HEK293 (cell line): ENCODE measurements around the gene CTXND2.

ENCODE experiments used
- CTCF ChIA-PET: fragments of 350-600 bp; formaldehyde crosslinking; extraction: SDS; loops from one replicate; lab custom pipeline; 2021; ENCODE audit warnings: antibody characterized with exemption; lab: Yijun Ruan, JAX
- POLR2A ChIA-PET: fragments of 300-600 bp; formaldehyde crosslinking; extraction: SDS; loops from one replicate; lab custom pipeline; 2020; ENCODE audit warnings: antibody characterized with exemption, inconsistent platforms; lab: Yijun Ruan, JAX
- H3K27ac ChIP-seq: fragments of 200-500 bp; sonication (Bioruptor generic); 2 replicates; pipeline ENCODE4 v1.5.1; 2014; ENCODE audit warnings: low read depth, low read length, control low read depth, inconsistent platforms; ENCODE audit errors: extremely low read depth
- H3K36me3 ChIP-seq, 2 experiments: fragments of 200-500 bp in 1 of 2; sonication (Bioruptor generic) in 1 of 2; 1 replicate in 1 of 2; 2 replicates in 1 of 2; pipeline ENCODE4 v1.5.1; 2014 to 2017; ENCODE audit warnings: inconsistent platforms in 2 of 2, low read length in 2 of 2; ENCODE audit not compliant: control insufficient read depth in 2 of 2, insufficient read depth in 1 of 2
- H3K4me1 ChIP-seq: fragments of 200-500 bp; sonication (Bioruptor generic); 2 replicates; pipeline ENCODE4 v1.5.1; 2014; ENCODE audit warnings: mild to moderate bottlenecking, low read length, inconsistent platforms; ENCODE audit not compliant: control insufficient read depth, insufficient read depth
- H3K4me3 ChIP-seq: 2 replicates; pipeline ENCODE4 v1.5.1; 2011; ENCODE audit warnings: low read depth, mild to moderate bottlenecking, control low read depth, low read length, moderate library complexity
- H3K9me3 ChIP-seq: fragments of 200-500 bp; sonication (Bioruptor generic); 2 replicates; pipeline ENCODE4 v1.5.1; 2014; ENCODE audit warnings: low read depth, low read length, inconsistent platforms; ENCODE audit not compliant: control insufficient read depth, insufficient read depth
- HOXC10 ChIP-seq: sonication (generic); formaldehyde crosslinking; IDR thresholded peaks from 2 replicates; pipeline ENCODE4 v1.8.1; 2023; ENCODE audit warnings: mild to moderate bottlenecking, missing genetic modification reagents
- IKZF3 ChIP-seq: fragments of 450-650 bp; IDR thresholded peaks from 2 replicates; pipeline ENCODE4 v1.5.0; 2018; ENCODE audit warnings: missing biosample characterization, mild to moderate bottlenecking, missing genetic modification characterization, moderate library complexity
- KLF1 ChIP-seq: fragments of 450-650 bp; formaldehyde crosslinking; IDR thresholded peaks from 2 replicates; pipeline ENCODE4 v1.5.1; 2016; ENCODE audit warnings: missing biosample characterization, missing genetic modification characterization
- KLF8 ChIP-seq: fragments of 450-650 bp; formaldehyde crosslinking; IDR thresholded peaks from 2 replicates; pipeline ENCODE4 v1.5.1; 2016; ENCODE audit warnings: missing biosample characterization, missing genetic modification characterization
- OSR2 ChIP-seq: fragments of 450-650 bp; formaldehyde crosslinking; IDR thresholded peaks from 2 replicates; pipeline ENCODE4 v1.5.1; 2016; ENCODE audit warnings: missing biosample characterization, missing genetic modification characterization
- SCRT2 ChIP-seq: fragments of 450-650 bp; formaldehyde crosslinking; IDR thresholded peaks from 2 replicates; pipeline ENCODE4 v1.5.1; 2016; ENCODE audit warnings: missing biosample characterization, missing genetic modification characterization
- TRIM28 ChIP-seq: IDR thresholded peaks from 2 replicates; pipeline ENCODE4 v1.6.1; 2011; ENCODE audit warnings: low read length, control low read depth, borderline replicate concordance
- ZBTB48 ChIP-seq: fragments of 450-650 bp; formaldehyde crosslinking; IDR thresholded peaks from 2 replicates; pipeline ENCODE4 v1.5.1; 2016; ENCODE audit warnings: missing biosample characterization, missing genetic modification characterization
- ZEB2 ChIP-seq: fragments of 450-650 bp; formaldehyde crosslinking; IDR thresholded peaks from 2 replicates; pipeline ENCODE4 v1.5.1; 2016; ENCODE audit warnings: missing biosample characterization, missing genetic modification characterization
- ZNF354C ChIP-seq: fragments of 450-650 bp; formaldehyde crosslinking; IDR thresholded peaks from 2 replicates; pipeline ENCODE4 v1.5.1; 2016; ENCODE audit warnings: missing biosample characterization, missing genetic modification characterization, low read depth, borderline replicate concordance
- ZNF664 ChIP-seq: fragments of 450-650 bp; formaldehyde crosslinking; IDR thresholded peaks from 2 replicates; pipeline ENCODE4 v1.5.1; 2016; ENCODE audit warnings: missing biosample characterization, missing genetic modification characterization
- ZNF776 ChIP-seq: fragments of 450-650 bp; formaldehyde crosslinking; IDR thresholded peaks from 2 replicates; pipeline ENCODE4 v1.5.0; 2017; ENCODE audit warnings: missing biosample characterization, missing genetic modification characterization, borderline replicate concordance
- ZXDB ChIP-seq: fragments of 450-650 bp; formaldehyde crosslinking; IDR thresholded peaks from 2 replicates; pipeline ENCODE4 v1.5.1; 2016; ENCODE audit warnings: missing biosample characterization, missing genetic modification characterization
- TF ChIP-seq, protein P1 (sequence below): fragments of 450-650 bp; formaldehyde crosslinking; IDR thresholded peaks from 2 replicates; pipeline ENCODE4 v1.5.1; 2016; ENCODE audit warnings: missing biosample characterization, missing genetic modification characterization
- TF ChIP-seq, protein P2 (sequence below): fragments of 450-650 bp; IDR thresholded peaks from 2 replicates; pipeline ENCODE4 v1.5.1; 2018; ENCODE audit warnings: missing biosample characterization, missing genetic modification characterization
- TF ChIP-seq, protein P3 (sequence below): fragments of 450-650 bp; formaldehyde crosslinking; IDR thresholded peaks from 2 replicates; pipeline ENCODE4 v1.5.1; 2016; ENCODE audit warnings: missing biosample characterization, missing genetic modification characterization
- TF ChIP-seq, protein P4 (sequence below): fragments of 450-650 bp; formaldehyde crosslinking; IDR thresholded peaks from 2 replicates; pipeline ENCODE4 v1.5.1; 2017; ENCODE audit warnings: missing biosample characterization, missing genetic modification characterization
- TF ChIP-seq, protein P5 (sequence below): IDR thresholded peaks from 2 replicates; pipeline ENCODE4 v1.6.1; 2011; ENCODE audit warnings: mild to moderate bottlenecking, low read depth, low read length, borderline replicate concordance
- TF ChIP-seq, protein P6 (sequence below): fragments of 450-650 bp; formaldehyde crosslinking; IDR thresholded peaks from 2 replicates; pipeline ENCODE4 v1.5.1; 2016; ENCODE audit warnings: missing biosample characterization, missing genetic modification characterization
- TF ChIP-seq, protein P7 (sequence below): sonication (generic); formaldehyde crosslinking; IDR thresholded peaks from 2 replicates; pipeline ENCODE4 v1.8.1; 2022; ENCODE audit warnings: mild to moderate bottlenecking, moderate library complexity, missing genetic modification reagents

The CTXND2 gene

DNA sequence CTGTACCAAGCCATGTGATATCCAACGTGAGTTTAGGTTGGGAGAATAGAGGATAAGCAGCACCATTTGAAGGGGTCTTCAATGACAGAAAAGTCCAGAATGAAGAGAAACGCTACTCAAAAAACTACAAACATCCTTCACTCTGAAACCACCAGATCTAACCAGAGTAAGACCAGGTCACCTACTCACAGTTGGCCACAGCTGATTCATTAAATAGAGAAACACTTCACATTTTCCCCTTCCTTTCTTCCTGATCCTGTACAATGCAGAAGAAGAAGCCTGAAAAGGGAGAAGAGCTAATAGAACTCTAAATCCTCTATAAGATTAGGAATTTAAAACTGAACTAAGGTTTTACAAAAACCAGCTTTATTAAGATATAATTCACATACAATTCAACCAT lies 19.9 kb downstream of the CTXND2 start:
- ChIA-PET CTCF (interaction anchor here (2.2 kb wide), 1 partner anchor 15 kb away, joined by 12 read pairs; no protein-coding TSS in a partner anchor), POLR2A (no interaction called here)
- Histone ChIP-seq H3K4me1 (no peaks in the 10 kb centered on the region), H3K27ac (no peak overlapping the region), H3K4me3 (no peak overlapping the region), H3K9me3 (no peaks in the 10 kb centered on the region), H3K36me3 (no peaks in the 10 kb centered on the region)
- no peak for TF ChIP-seq KLF1 (tag by site-specific recombination)
- TF ChIP-seq OSR2 (tag by site-specific recombination): no peak
- TF ChIP-seq, protein P1, sequence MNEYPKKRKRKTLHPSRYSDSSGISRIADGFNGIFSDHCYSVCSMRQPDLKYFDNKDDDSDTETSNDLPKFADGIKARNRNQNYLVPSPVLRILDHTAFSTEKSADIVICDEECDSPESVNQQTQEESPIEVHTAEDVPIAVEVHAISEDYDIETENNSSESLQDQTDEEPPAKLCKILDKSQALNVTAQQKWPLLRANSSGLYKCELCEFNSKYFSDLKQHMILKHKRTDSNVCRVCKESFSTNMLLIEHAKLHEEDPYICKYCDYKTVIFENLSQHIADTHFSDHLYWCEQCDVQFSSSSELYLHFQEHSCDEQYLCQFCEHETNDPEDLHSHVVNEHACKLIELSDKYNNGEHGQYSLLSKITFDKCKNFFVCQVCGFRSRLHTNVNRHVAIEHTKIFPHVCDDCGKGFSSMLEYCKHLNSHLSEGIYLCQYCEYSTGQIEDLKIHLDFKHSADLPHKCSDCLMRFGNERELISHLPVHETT (tag by site-specific recombination): no peak
- TF ChIP-seq KLF8 (tag by site-specific recombination): no peak
- TF ChIP-seq ZNF776 (tag by site-specific recombination): no peak
- TF ChIP-seq, protein P2, sequence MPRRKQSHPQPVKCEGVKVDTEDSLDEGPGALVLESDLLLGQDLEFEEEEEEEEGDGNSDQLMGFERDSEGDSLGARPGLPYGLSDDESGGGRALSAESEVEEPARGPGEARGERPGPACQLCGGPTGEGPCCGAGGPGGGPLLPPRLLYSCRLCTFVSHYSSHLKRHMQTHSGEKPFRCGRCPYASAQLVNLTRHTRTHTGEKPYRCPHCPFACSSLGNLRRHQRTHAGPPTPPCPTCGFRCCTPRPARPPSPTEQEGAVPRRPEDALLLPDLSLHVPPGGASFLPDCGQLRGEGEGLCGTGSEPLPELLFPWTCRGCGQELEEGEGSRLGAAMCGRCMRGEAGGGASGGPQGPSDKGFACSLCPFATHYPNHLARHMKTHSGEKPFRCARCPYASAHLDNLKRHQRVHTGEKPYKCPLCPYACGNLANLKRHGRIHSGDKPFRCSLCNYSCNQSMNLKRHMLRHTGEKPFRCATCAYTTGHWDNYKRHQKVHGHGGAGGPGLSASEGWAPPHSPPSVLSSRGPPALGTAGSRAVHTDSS: no peak
- no peak for TF ChIP-seq IKZF3 (tag by site-specific recombination)
- TF ChIP-seq, protein P3, sequence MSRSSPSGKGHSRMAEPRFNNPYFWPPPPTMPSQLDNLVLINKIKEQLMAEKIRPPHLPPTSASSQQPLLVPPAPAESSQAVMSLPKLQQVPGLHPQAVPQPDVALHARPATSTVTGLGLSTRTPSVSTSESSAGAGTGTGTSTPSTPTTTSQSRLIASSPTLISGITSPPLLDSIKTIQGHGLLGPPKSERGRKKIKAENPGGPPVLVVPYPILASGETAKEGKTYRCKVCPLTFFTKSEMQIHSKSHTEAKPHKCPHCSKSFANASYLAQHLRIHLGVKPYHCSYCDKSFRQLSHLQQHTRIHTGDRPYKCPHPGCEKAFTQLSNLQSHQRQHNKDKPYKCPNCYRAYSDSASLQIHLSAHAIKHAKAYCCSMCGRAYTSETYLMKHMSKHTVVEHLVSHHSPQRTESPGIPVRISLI (tag by site-specific recombination): no peak
- TF ChIP-seq, protein P4, sequence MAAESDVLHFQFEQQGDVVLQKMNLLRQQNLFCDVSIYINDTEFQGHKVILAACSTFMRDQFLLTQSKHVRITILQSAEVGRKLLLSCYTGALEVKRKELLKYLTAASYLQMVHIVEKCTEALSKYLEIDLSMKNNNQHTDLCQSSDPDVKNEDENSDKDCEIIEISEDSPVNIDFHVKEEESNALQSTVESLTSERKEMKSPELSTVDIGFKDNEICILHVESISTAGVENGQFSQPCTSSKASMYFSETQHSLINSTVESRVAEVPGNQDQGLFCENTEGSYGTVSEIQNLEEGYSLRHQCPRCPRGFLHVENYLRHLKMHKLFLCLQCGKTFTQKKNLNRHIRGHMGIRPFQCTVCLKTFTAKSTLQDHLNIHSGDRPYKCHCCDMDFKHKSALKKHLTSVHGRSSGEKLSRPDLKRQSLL (tag by site-specific recombination): no peak
- TF ChIP-seq, protein P5, sequence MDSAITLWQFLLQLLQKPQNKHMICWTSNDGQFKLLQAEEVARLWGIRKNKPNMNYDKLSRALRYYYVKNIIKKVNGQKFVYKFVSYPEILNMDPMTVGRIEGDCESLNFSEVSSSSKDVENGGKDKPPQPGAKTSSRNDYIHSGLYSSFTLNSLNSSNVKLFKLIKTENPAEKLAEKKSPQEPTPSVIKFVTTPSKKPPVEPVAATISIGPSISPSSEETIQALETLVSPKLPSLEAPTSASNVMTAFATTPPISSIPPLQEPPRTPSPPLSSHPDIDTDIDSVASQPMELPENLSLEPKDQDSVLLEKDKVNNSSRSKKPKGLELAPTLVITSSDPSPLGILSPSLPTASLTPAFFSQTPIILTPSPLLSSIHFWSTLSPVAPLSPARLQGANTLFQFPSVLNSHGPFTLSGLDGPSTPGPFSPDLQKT: no peak
- TF ChIP-seq ZXDB (tag by site-specific recombination): no peak
- no peak for TF ChIP-seq ZEB2 (tag by site-specific recombination)
- no peak for TF ChIP-seq TRIM28
- TF ChIP-seq, protein P6, sequence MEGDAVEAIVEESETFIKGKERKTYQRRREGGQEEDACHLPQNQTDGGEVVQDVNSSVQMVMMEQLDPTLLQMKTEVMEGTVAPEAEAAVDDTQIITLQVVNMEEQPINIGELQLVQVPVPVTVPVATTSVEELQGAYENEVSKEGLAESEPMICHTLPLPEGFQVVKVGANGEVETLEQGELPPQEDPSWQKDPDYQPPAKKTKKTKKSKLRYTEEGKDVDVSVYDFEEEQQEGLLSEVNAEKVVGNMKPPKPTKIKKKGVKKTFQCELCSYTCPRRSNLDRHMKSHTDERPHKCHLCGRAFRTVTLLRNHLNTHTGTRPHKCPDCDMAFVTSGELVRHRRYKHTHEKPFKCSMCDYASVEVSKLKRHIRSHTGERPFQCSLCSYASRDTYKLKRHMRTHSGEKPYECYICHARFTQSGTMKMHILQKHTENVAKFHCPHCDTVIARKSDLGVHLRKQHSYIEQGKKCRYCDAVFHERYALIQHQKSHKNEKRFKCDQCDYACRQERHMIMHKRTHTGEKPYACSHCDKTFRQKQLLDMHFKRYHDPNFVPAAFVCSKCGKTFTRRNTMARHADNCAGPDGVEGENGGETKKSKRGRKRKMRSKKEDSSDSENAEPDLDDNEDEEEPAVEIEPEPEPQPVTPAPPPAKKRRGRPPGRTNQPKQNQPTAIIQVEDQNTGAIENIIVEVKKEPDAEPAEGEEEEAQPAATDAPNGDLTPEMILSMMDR (tag by site-specific recombination): no peak
- no peak for TF ChIP-seq HOXC10 (CRISPR knock-in tag)
- no peak for TF ChIP-seq ZNF354C (tag by site-specific recombination)
- TF ChIP-seq ZBTB48 (tag by site-specific recombination): no peak
- TF ChIP-seq ZNF664 (tag by site-specific recombination): no peak
- no peak for TF ChIP-seq SCRT2 (tag by site-specific recombination)
- TF ChIP-seq, protein P7, sequence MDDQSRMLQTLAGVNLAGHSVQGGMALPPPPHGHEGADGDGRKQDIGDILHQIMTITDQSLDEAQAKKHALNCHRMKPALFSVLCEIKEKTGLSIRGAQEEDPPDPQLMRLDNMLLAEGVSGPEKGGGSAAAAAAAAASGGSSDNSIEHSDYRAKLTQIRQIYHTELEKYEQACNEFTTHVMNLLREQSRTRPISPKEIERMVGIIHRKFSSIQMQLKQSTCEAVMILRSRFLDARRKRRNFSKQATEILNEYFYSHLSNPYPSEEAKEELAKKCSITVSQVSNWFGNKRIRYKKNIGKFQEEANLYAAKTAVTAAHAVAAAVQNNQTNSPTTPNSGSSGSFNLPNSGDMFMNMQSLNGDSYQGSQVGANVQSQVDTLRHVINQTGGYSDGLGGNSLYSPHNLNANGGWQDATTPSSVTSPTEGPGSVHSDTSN (CRISPR knock-in tag): no peak
